ENCODE data around the gene SERPINE1.

The SERPINE1 gene

GRCh38 chr7:101160910-101161309 is 34.0 kb downstream of the SERPINE1 start:
- TF ChIP-seq CTCF (IDR thresholded peaks at IDR 0.05; ENCODE audit: low read length, missing control alignments), result no peak
- no peak overlapping the region for H3K4me3 ChIP-seq (replicated peaks; ENCODE audit: low read depth, low read length)
- no peak for DNase-seq (ENCODE audit: low read depth)

GRCh38 chr7:101161692-101162471 is 35.0 kb downstream of the SERPINE1 start:
- no peak for TF ChIP-seq CTCF (IDR thresholded peaks at IDR 0.05; ENCODE audit: low read length, missing control alignments)
- DNase-seq (ENCODE audit: low read depth), result no peak
- no peak overlapping the region for H3K4me3 ChIP-seq (replicated peaks; ENCODE audit: low read depth, low read length)

GRCh38 chr7:101162551-101163278 is 35.8 kb downstream of the SERPINE1 start:
- no peak overlapping the region for H3K4me3 ChIP-seq (replicated peaks; ENCODE audit: low read depth, low read length)
- DNase-seq (ENCODE audit: low read depth), result peak; percentile 47
- no peak for TF ChIP-seq CTCF (IDR thresholded peaks at IDR 0.05; ENCODE audit: low read length, missing control alignments)

GRCh38 chr7:101163279-101164070 is 36.6 kb downstream of the SERPINE1 start:
- peak overlapping the region; percentile 29 for H3K4me3 ChIP-seq (replicated peaks; ENCODE audit: low read depth, low read length)
- no peak for DNase-seq (ENCODE audit: low read depth)
- TF ChIP-seq CTCF (IDR thresholded peaks at IDR 0.05; ENCODE audit: low read length, missing control alignments), result no peak

- no peak for TF ChIP-seq CTCF (IDR thresholded peaks at IDR 0.05; ENCODE audit: low read length, missing control alignments)
- no peak overlapping the region for H3K4me3 ChIP-seq (replicated peaks; ENCODE audit: low read depth, low read length)
- peak; percentile 66 for DNase-seq (ENCODE audit: low read depth)
These were observed 37.4 kb downstream of the SERPINE1 start for GRCh38 chr7:101164071-101164840.

All from fibroblast of pulmonary artery (primary cell).